Measurements from ENCODE around the gene ZNF569. TPM values are rescaled to one million over a fixed set of nuclear protein-coding genes. Genes with fewer than 3 reads are reported as not detected.

Gene ZNF569
- total RNA-seq = 6.1 and 8.2 TPM in 2 replicates

DNA sequence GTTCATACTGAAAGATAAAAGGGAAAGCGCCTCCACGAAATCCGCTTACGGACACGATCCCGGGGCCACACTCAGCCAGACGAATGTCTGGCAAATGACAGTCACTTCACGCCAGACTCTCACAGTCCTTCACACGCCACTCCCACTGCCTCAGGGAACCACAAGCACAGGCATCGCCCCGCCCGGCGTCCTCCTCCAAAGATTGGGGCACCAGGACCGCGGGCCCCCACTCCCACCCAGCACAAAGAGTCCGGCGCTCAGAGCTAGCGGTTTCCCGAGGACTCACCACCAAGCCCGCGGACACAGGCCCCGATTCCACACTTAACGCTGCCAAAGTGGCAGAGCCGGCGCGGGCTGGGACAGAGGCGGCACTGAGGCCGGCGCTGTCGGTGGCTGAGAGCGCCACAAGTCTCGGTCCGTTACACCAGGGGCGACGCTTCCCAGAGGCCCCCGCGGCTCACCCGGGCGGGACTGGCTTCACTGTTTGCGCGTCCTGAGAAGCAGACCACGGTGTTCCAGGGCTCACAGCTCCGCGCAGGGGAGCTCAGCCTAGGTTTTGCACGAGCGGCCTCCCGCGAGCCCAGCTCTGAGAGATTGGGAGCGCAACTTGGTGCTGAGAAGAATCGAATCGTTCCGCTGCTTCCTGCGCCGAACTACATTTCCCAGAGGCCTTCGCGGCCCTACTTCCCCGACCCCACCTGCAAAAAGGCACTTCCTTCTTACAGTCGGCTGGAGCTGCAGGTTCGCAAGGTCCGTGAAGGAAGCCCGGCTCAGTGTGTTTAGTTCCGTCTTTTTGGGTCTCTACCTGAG, at the start of gene ZNF569:
TSS of gene ZNF569 (minus strand) at position 647 of the 810 bp plus-strand sequence. CDS start 22,523 bp downstream, outside the sequence.
- TF ChIP-seq CTCF (IDR thresholded peaks at IDR 0.05; ENCODE audit: insufficient read depth, low read depth, low read length) = no peak
- peak; percentile 93 for DNase-seq (ENCODE audit: low read depth)
- peak within 1 kb of the TSS; percentile 94 for H3K4me3 ChIP-seq (ENCODE audit: low read depth, low read length)

DNA sequence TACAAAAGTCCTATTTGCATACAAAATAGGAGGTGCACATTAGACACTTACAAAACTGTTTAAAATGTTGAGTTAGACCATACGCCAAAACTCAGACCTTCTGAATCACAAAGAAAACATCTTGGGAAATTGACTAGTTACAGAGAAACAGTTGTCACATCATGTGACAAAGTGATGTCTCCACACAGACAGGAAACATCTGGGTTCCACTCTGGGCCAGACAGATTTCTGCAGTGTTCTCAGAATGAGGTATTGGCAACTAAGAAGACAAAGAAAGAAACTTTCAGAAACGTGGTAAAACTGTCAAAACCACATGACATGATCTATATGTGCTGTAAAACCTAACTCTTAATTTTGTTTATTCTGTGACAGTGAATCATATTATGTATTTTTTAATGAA, 46.2 kb upstream of the ZNF569 start:
- TF ChIP-seq CTCF (IDR thresholded peaks at IDR 0.05; ENCODE audit: insufficient read depth, low read depth, low read length) = no peak
- H3K4me3 ChIP-seq (ENCODE audit: low read depth, low read length) = no peak overlapping the region
- DNase-seq (ENCODE audit: low read depth) = no peak

- H3K4me3 ChIP-seq (ENCODE audit: low read depth, low read length) = no peak overlapping the region
- DNase-seq (ENCODE audit: low read depth) = no peak
These were observed 44.6 kb upstream of the ZNF569 start for GRCh38 chr19:37511821-37512220.

DNA sequence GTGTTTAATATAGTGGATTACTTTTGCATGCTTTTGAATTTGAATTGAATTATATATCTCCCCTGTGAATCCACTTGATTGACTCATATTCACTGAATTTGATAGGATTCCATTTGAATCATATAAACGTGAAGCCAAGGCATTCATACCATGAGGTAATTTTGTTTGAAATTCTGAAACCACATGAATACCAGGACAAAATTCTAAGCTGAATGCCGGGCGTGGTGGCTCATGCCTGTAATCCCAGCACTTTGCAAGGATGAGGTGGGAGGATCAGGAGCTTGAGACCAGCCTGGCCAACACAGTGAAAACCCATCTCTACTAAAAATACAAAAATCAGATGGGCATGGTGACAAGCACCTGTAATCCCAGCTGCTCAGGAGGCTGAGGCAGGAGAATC, 43.9 kb upstream of the ZNF569 start:
- DNase-seq (ENCODE audit: low read depth) = no peak
- TF ChIP-seq CTCF (IDR thresholded peaks at IDR 0.05; ENCODE audit: insufficient read depth, low read depth, low read length) = no peak
- no peak overlapping the region for H3K4me3 ChIP-seq (ENCODE audit: low read depth, low read length)

More at GRCh38 chr19:37511821-37512220, 44.6 kb upstream of the ZNF569 start:
- no peak for TF ChIP-seq CTCF (IDR thresholded peaks at IDR 0.05; ENCODE audit: insufficient read depth, low read depth, low read length)

DNA sequence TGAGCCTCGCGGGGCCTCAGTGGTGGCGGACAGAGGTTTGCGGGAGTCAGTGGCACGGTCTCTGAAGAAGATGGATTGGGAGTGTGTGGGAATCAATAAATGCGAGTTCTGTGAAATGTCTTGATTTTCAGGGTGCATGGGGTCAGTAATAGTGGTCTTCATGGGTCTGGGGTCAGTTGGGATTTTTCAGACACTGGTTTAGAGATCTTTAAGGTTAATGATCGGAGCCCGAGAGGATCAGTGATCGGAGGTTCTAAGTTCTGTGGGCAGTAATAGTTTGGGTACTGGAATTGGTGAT, 39.9 kb upstream of the ZNF569 start:
- peak overlapping the region; percentile 70 for H3K4me3 ChIP-seq (ENCODE audit: low read depth, low read length)
- TF ChIP-seq CTCF (IDR thresholded peaks at IDR 0.05; ENCODE audit: insufficient read depth, low read depth, low read length) = no peak
- no peak for DNase-seq (ENCODE audit: low read depth)

DNA sequence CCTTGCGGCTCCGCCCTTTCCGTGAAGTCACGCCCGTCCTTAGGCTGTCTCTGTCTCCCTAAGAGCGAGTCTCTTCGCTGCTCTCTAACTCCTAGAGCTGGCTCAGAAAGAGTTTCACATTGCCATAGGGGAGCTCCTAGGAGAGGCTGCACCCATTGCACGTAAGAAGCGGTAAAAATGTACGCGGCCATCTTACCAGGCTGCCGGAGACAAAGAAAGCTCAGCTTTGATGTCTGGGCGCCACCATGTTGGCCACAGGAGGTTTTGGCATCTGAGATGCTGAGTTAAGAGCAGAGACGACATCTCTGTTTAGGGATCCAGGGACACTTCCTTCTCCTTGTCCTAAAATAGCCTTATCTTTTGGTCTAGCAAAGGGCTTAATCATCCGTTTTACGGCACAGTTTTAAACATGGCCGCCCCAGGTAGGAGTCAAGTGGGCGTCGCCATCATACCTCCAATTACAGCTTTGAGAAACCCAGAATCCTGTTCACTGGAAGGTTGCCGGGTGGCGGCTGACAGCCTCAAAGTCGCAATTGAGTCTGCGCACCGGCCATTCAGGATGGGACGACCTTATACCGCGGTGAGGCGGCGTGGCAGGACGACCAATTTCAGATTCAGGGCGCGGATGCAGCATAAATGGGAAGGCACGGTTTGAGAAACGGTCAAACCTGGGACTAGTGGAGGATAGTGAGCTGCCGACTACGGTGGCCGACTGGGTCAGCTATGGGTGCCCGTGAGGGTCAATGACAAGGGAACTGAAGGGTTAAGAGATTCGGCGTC, 39.3 kb upstream of the ZNF569 start, which contains the start of gene ZNF793:
TSS of gene ZNF793 (plus strand) at position 553 of the 780 bp plus-strand sequence. CDS start 16,501 bp downstream, outside the sequence.
- H3K4me3 ChIP-seq (ENCODE audit: low read depth, low read length) = peak within 1 kb of the TSS; percentile 70
- TF ChIP-seq CTCF (IDR thresholded peaks at IDR 0.05; ENCODE audit: insufficient read depth, low read depth, low read length) = no peak
- DNase-seq (ENCODE audit: low read depth) = peak; percentile 60

Measured in fibroblast of villous mesenchyme (primary cell).